ENCODE data around the gene ZP2. TPM values are rescaled to one million over a fixed set of nuclear protein-coding genes. Genes with fewer than 3 reads are reported as not detected.
A peak's percentile ranks its signal among the peaks of the same experiment; 100 is the strongest.
"Not testable (repeated sequence)": the region's sequence is repeated elsewhere in the genome, so short reads cannot be mapped to it uniquely, and the experiment has no call there.

ZP2 gene
- polyA plus RNA-seq, 3 donors: 0.12 to 0.16 TPM; not detected in 1

GRCh38 chr16:21172650-21173049, 38.7 kb downstream of the ZP2 start:
- no peak for DNase-seq

- not testable (repeated sequence) for DNase-seq
Observed at GRCh38 chr16:21170116-21170515, 41.3 kb downstream of the ZP2 start.

GRCh38 chr16:21169249-21169981, 42.0 kb downstream of the ZP2 start:
- no peak for DNase-seq

GRCh38 chr16:21167929-21168602, 43.3 kb downstream of the ZP2 start:
- DNase-seq: no peak

GRCh38 chr16:21167360-21167759, 44.0 kb downstream of the ZP2 start:
- no peak for DNase-seq

- peak; percentile 54 for DNase-seq
Observed at GRCh38 chr16:21166561-21166961, 44.8 kb downstream of the ZP2 start.

GRCh38 chr16:21164521-21165168, 46.7 kb downstream of the ZP2 start:
- no peak for DNase-seq

- no peak for DNase-seq
Observed at GRCh38 chr16:21163576-21163975, 47.8 kb downstream of the ZP2 start.

GRCh38 chr16:21162661-21163151, 48.7 kb downstream of the ZP2 start:
- no peak for DNase-seq

GRCh38 chr16:21161211-21161610, 50.2 kb downstream of the ZP2 start:
- no peak for DNase-seq

GRCh38 chr16:21160276-21160675, 51.1 kb downstream of the ZP2 start:
- DNase-seq: no peak

GRCh38 chr16:21159281-21159951, 52.0 kb downstream of the ZP2 start:
- no peak for DNase-seq

- DNase-seq: peak; percentile 67
Observed at GRCh38 chr16:21158208-21159110, 52.9 kb downstream of the ZP2 start, which contains the start of gene LDAF1. LDAF1 (plus strand) TSS chr16:21158674; CDS start chr16:21161183, 2,509 bp downstream.

GRCh38 chr16:21157632-21158031, 53.7 kb downstream of the ZP2 start:
- DNase-seq: no peak

- DNase-seq: peak; percentile 64
Observed at GRCh38 chr16:21156767-21157467, 54.5 kb downstream of the ZP2 start.

GRCh38 chr16:21156011-21156410, 55.4 kb downstream of the ZP2 start:
- not testable (repeated sequence) for DNase-seq

GRCh38 chr16:21153124-21153729, 58.1 kb downstream of the ZP2 start:
- not testable (repeated sequence) for DNase-seq

- not testable (repeated sequence) for DNase-seq
Observed at GRCh38 chr16:21152160-21153030, 59.0 kb downstream of the ZP2 start.

Measured in renal pelvis (tissue), 4 donors.